Measurements from ENCODE around the gene THSD7A. TPM values are rescaled to one million over a fixed set of nuclear protein-coding genes. Genes with fewer than 3 reads are reported as not detected.

The THSD7A gene
- total and polyA plus RNA-seq, 2 donors: 4.5 to 30.8 TPM

DNA sequence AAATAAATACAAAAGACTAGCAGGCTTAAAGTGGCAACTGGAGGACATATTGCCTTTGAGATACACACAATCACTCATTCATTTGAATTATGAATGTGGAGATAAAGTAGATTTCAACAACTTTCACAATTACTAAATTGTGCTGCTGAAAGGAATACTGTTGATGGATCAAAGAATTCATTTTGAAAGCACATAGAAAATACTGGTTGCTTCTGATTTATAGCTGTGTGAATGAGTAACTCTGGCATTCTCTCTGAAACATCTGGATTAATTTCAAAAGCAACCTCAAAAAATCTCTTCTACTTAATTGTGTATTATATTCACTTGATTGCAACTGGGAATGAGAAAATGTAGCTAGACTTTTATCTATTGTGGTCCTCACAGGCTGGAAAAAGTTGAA is 397.6 kb downstream of the THSD7A start:
- H3K36me3 ChIP-seq (ENCODE audit: insufficient read depth): no peaks in the 10 kb centered on the region
- no peak for DNase-seq (ENCODE audit: extremely low spot score)
- H3K4me3 ChIP-seq (ENCODE audit: low read depth, low read length): no peak overlapping the region

DNA sequence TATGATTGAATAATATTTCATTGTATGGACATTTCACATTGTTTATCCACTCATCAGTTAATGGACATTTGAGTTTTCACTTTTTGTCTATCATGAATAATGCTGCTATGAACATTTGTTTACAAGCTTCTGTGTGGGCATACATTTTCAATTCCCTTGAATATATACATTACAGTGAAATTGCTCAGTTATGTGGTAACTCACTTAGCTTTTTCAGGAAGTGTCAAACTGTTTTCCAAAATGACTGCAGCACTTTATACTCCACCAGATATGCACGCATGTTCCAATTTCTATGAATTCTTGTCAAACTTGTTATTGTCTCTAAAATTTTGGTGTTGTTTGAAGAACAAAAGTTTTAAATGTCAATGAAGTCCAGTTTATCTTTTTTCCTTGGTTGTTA is 401.2 kb downstream of the THSD7A start:
- no peaks in the 10 kb centered on the region for H3K36me3 ChIP-seq (ENCODE audit: insufficient read depth)
- H3K4me3 ChIP-seq (ENCODE audit: low read depth, low read length): no peak overlapping the region
- H3K4me1 ChIP-seq (ENCODE audit: insufficient read depth): no peaks in the 10 kb centered on the region
- 97% methylated on average over 1 of the region's 1 CpG for WGBS
- no peak for DNase-seq (ENCODE audit: extremely low spot score)
- no peak overlapping the region for H3K27ac ChIP-seq (ENCODE audit: low read depth)

More for the DNA sequence above, 397.6 kb downstream of the THSD7A start:
- Histone ChIP-seq H3K4me1 (ENCODE audit: insufficient read depth) (no peaks in the 10 kb centered on the region), H3K27ac (ENCODE audit: low read depth) (no peak overlapping the region)

DNA sequence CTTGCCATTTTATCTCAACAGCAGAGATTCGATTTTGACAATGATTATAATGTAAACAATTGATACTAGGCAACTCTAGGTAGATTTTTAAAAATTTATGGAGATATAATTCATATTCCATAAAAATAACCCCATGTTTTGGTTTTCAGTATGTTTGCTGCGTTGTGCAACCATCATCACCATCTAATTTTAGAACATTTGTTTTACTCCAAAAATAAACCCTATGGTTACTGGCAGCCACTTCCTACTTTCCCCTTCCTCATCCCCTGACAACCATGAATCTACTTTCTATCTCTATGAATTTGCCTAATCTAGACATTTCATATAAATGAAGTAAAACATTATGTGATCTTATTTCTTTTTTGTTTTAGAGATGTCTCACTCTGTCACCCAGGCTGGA is 401.9 kb downstream of the THSD7A start:
- H3K36me3 ChIP-seq (ENCODE audit: insufficient read depth): no peaks in the 10 kb centered on the region
- no peaks in the 10 kb centered on the region for H3K4me1 ChIP-seq (ENCODE audit: insufficient read depth)
- no peak overlapping the region for H3K4me3 ChIP-seq (ENCODE audit: low read depth, low read length)
- H3K27ac ChIP-seq (ENCODE audit: low read depth): no peak overlapping the region
- WGBS: 40% methylated on average over 2 of the region's 2 CpGs
- DNase-seq (ENCODE audit: extremely low spot score): no peak

DNA sequence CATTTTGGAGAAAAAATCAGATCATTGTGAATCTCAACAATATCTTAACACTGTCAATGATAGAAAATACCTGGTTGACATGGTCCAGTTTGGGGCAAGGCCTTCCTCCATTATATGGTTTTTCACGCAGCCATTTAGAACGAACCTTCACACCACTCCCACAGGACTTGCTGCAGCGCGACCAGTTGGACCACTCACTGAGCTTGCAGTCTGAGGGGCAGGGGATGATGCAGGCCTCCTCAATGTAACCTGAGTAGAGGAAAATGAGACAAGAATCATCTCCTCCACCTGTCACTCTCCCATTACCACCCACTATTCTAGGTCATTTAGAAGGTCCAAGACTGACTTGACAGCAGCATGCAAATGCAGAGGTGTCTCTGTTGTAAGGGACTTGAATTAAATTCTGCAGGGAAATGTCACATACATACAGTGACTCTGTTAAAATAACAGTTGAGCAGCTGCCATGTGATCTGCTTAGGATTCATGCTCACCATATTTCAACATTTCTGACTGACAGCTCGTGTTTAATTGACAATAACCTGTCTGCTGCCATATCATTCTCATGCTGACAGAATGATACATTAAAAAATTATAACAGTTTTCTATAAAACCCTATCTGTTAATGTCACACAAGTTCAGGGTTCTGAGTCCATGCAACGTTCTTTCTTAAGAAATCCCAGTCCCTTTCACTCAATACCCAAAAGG is 403.0 kb downstream of the THSD7A start:
- WGBS: 96% methylated on average over 6 of the region's 6 CpGs

DNA sequence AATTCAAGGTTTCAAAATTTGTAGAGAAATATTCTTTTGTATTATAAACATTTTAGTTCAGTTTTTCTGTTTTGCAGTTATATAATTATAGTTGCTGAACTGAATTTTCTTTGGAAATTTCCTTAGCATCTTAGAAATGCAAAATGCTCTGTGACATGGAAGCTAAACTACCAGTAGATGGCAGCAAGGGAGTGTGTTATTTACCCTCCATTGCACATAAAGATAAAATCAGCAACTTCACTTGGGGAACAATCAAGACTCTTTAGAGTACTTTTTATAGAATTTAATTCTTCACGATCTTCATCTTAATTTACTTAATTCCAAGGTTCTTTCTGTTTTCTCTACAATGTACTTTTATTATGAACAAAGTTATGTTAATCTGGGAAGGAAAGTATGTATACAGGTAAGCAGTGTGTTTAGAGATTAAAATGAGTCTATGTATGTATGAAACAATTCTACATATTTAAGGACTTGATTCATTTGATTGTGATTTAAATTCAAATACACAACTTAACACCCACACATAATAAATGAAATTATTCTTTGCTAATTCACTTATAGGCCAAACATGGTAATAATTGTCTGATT is 404.2 kb downstream of the THSD7A start:
- WGBS: 0% methylated on average over 1 of the region's 1 CpG
- no peaks in the 10 kb centered on the region for H3K36me3 ChIP-seq (ENCODE audit: insufficient read depth)
- H3K4me1 ChIP-seq (ENCODE audit: insufficient read depth): no peaks in the 10 kb centered on the region
- DNase-seq (ENCODE audit: extremely low spot score): peak; percentile 39
- H3K4me3 ChIP-seq (ENCODE audit: low read depth, low read length): no peak overlapping the region
- H3K27ac ChIP-seq (ENCODE audit: low read depth): no peak overlapping the region

More for the DNA sequence above, 403.0 kb downstream of the THSD7A start:
- Histone ChIP-seq H3K27ac (ENCODE audit: low read depth) (no peak overlapping the region), H3K36me3 (ENCODE audit: insufficient read depth) (no peaks in the 10 kb centered on the region), H3K4me3 (ENCODE audit: low read depth, low read length) (no peak overlapping the region), H3K4me1 (ENCODE audit: insufficient read depth) (no peaks in the 10 kb centered on the region)
- no peak for DNase-seq (ENCODE audit: extremely low spot score)

DNA sequence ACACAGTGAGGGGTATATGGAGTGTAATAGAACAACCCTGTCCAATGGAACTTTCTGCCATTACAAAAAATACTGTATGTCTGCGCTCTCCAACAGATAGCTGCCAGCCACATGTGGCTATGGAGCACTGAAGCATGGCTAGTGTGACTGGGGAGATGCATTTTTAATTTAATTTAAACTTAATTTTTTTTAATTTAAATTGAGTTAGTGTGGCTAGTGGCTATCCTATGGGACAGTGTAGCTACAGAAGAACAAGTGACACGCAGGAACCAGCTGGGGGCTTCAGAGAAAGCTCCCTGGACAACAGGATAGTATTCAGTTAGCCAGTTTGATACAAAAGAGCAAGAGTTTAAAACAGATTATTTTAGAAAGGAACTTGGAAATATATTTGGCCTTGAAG is 408.0 kb downstream of the THSD7A start:
- H3K36me3 ChIP-seq (ENCODE audit: insufficient read depth): no peaks in the 10 kb centered on the region
- no peak overlapping the region for H3K27ac ChIP-seq (ENCODE audit: low read depth)
- DNase-seq (ENCODE audit: extremely low spot score): no peak
- H3K4me1 ChIP-seq (ENCODE audit: insufficient read depth): no peaks in the 10 kb centered on the region
- no peak overlapping the region for H3K4me3 ChIP-seq (ENCODE audit: low read depth, low read length)
- WGBS: 94% methylated on average over 2 of the region's 2 CpGs

DNA sequence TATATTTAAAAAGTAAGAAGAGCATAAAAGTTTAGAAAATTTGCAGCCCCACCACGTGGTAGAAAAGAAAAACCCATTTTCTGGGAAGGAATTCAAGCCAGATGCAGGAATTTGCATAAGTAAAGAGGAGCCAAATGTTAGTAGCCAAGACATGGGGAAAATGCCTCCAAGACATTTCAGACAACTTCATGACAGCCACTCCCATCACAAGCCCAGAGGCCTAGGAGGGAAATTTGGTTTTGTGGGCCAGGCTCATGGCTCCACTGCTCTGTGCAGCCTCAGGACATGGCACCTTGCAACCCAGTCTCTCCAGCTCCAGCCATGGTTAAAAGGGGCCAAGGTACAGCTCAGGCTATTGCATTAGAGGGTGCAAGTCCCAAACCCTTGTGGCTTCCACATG is 411.9 kb downstream of the THSD7A start:
- 65% methylated on average over 1 of the region's 1 CpG for WGBS
- Histone ChIP-seq H3K36me3 (ENCODE audit: insufficient read depth) (no peaks in the 10 kb centered on the region), H3K4me1 (ENCODE audit: insufficient read depth) (no peaks in the 10 kb centered on the region), H3K4me3 (ENCODE audit: low read depth, low read length) (no peak overlapping the region), H3K27ac (ENCODE audit: low read depth) (no peak overlapping the region)
- no peak for DNase-seq (ENCODE audit: extremely low spot score)

DNA sequence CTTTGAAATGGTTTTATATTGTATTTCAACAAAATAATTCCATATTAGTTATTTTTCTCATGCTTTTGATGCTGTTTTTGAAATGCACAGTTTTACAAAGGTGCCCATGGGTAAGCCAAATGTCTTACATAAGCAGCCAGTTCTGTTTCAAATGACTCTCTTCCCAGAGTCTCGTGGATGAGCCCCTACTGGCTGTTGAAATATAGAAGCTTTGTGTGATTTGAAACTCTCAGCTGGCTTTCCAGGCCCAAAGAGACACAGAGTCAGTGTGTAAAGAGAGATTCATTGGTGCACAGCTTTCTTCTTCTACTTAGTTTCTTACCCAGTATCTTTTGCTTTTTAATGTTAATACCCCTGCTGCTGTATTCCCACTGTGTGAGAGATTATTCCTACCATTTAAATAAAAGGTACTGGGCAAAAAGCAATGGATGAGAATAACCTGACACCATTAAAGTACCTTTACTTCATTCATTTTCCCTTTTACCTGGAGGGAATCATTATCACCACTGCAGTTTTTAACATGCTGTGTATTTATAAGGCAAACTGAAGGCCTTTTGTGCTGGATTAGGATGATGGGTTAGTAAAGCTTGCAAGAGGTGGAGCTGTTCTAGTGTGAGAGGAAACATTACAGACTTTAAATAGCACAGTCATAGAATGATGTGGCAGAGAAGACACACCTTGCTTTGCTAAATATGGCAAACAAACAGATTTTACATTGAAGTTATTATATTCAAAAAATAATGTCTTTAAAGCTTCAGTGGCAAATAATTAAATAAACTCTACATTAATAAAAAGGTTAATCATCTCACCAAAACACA is 415.1 kb downstream of the THSD7A start:
- H3K4me3 ChIP-seq (ENCODE audit: low read depth, low read length): no peak overlapping the region
- no peaks in the 10 kb centered on the region for H3K4me1 ChIP-seq (ENCODE audit: insufficient read depth)
- DNase-seq (ENCODE audit: extremely low spot score): no peak
- H3K27ac ChIP-seq (ENCODE audit: low read depth): no peak overlapping the region
- H3K36me3 ChIP-seq (ENCODE audit: insufficient read depth): no peaks in the 10 kb centered on the region
- WGBS: 56% methylated on average over 1 of the region's 1 CpG

DNA sequence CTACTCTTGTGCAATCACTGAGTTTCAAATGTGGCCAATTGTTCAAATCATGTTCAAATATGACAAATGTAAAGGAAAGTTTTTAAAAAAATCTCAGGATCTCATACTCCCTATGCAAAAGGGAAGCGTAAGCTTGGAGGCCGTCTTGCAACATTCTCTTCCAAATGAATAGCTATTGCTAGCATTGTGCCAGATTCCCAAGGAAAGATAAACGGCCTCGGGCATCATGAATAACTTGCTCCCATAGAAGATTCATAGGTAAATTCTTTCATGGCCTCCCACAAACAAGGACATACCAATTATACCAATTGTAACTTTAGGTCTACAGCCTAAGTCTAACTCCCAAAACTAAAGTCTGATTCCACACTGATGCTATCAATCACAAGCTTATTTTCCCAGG is 416.9 kb downstream of the THSD7A start:
- H3K36me3 ChIP-seq (ENCODE audit: insufficient read depth): no peaks in the 10 kb centered on the region
- no peak for DNase-seq (ENCODE audit: extremely low spot score)
- H3K4me1 ChIP-seq (ENCODE audit: insufficient read depth): no peaks in the 10 kb centered on the region
- H3K27ac ChIP-seq (ENCODE audit: low read depth): no peak overlapping the region
- no peak overlapping the region for H3K4me3 ChIP-seq (ENCODE audit: low read depth, low read length)
- WGBS: 94% methylated on average over 4 of the region's 4 CpGs

DNA sequence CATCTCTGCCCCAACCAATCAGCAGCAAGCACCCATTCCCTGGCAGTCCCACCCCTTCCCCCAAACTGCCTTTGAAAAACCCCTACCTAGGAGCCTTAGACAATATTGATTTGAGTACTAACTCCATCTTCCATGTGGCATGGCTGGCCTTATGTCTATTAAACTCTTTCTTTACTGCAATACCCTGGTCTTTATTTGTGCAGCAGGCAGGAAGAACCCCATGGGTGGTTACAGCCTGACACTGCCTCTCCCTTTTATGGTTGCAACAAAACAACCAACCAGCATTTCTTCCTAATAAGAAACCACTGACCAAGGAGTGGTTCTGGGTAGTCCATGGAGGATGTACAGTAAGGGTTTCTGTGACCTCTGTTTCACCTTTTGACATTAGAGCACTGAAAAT is 418.1 kb downstream of the THSD7A start:
- no peaks in the 10 kb centered on the region for H3K36me3 ChIP-seq (ENCODE audit: insufficient read depth)
- no peak overlapping the region for H3K27ac ChIP-seq (ENCODE audit: low read depth)

DNA sequence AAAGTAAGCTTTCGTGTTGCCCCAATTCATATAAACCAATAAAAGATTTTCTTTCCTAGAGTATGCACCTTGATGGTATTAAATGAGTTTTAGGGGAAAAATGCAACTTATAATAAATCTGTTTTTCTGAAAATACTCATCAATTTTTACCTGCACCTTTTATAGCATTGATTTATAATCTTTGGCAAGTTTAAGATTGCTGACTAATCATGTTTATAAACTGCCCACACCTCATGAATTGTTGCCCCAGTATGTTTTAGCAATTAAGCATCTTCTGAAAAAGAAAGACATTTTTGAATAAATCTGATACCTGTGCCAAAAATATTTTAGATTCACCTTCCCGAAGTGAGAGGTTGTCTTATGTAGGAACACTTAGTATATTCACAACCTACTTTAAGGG is 420.0 kb downstream of the THSD7A start:
- Histone ChIP-seq H3K36me3 (ENCODE audit: insufficient read depth) (no peaks in the 10 kb centered on the region), H3K4me1 (ENCODE audit: insufficient read depth) (no peaks in the 10 kb centered on the region), H3K27ac (ENCODE audit: low read depth) (no peak overlapping the region), H3K4me3 (ENCODE audit: low read depth, low read length) (no peak overlapping the region)
- no peak for DNase-seq (ENCODE audit: extremely low spot score)
- WGBS: 83% methylated on average over 2 of the region's 2 CpGs

More for the DNA sequence above, 418.1 kb downstream of the THSD7A start:
- no peak for DNase-seq (ENCODE audit: extremely low spot score)
- H3K4me3 ChIP-seq (ENCODE audit: low read depth, low read length): no peak overlapping the region
- no peaks in the 10 kb centered on the region for H3K4me1 ChIP-seq (ENCODE audit: insufficient read depth)

DNA sequence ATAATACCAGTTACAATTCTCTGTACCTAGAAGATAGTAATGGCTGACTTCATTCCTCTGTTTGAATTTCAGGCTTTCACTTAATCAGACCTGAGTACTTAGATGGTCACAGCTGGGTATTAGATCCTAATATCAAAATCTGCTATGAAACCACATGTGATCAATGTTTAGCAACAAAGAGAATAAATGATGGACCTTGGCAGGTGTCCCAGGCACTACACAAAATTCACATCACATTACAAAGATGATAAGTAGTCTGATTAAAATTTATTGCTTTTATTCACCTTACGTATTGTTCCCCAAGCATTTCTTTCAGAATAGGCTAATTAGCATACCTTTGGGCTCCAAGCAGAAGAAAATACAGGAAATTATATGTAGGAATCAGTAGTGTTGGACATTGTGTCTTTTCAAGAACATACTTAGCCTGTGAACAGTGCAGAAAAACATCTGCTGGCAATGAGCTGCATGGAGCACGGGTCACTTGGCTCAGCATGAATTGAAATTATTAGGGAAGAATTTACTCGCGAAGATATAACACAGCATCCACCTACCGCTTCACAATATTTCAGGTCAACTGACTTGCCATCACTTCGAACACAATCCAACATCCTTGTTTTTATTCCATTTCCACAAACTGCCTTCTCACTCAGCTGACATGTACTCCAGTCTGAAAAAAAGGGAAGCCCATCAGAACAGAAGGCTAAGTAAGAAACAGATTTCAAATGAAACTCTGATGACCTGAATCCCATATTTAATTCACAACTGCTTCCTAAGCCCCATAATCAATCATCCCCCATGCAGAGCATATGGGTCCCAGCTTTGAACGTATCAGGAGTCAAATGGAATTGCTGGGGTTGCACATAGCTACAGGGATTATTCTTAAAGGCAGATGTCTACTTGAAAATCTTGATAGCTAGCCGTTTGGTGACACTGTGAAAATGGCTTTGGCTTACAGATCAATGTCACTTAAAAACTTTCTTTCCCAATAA is 421.0 kb downstream of the THSD7A start:
- Histone ChIP-seq H3K36me3 (ENCODE audit: insufficient read depth) (no peaks in the 10 kb centered on the region), H3K4me3 (ENCODE audit: low read depth, low read length) (no peak overlapping the region), H3K4me1 (ENCODE audit: insufficient read depth) (no peaks in the 10 kb centered on the region), H3K27ac (ENCODE audit: low read depth) (no peak overlapping the region)
- WGBS: 84% methylated on average over 8 of the region's 8 CpGs
- DNase-seq (ENCODE audit: extremely low spot score): no peak

DNA sequence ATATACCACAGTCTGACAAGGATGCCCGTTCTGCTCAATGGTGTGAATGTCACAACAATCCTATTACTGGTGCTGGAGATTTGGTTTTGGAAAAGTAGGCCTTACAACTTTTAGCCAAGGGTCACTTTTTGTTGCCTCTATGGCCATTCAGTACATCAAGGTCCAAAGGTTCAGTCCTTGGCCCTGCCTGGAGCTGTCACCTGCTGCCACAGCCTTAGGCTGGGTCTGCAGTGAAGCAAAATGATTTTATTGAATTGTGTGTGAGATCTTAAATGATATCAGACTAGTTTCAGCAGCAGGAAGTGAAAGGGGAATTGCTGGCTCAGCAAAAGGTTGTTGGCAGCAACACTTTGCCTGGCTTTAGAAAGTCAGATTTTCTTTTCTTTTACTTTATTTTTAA is 427.6 kb downstream of the THSD7A start:
- Histone ChIP-seq H3K36me3 (ENCODE audit: insufficient read depth) (no peaks in the 10 kb centered on the region), H3K4me3 (ENCODE audit: low read depth, low read length) (no peak overlapping the region), H3K27ac (ENCODE audit: low read depth) (no peak overlapping the region), H3K4me1 (ENCODE audit: insufficient read depth) (no peaks in the 10 kb centered on the region)
- whole genome bisulfite sequencing: 85% methylated on average over 1 of the region's 1 CpG
- no peak for DNase-seq (ENCODE audit: extremely low spot score)

Measured in urinary bladder (tissue), 4 donors.